SKM-1 treated with dmso at 0.1 percent for 144 hours (cell line): Measurements from ENCODE around the gene ARL3.
"Not testable (repeated sequence)": the region's sequence is repeated elsewhere in the genome, so short reads cannot be mapped to it uniquely, and the experiment has no call there.

Source experiments
- DNase-seq: peaks from one replicate; lab custom pipeline; 2025; ENCODE audit not compliant: unreplicated experiment; lab: John Stamatoyannopoulos, UW

ARL3 gene

DNA sequence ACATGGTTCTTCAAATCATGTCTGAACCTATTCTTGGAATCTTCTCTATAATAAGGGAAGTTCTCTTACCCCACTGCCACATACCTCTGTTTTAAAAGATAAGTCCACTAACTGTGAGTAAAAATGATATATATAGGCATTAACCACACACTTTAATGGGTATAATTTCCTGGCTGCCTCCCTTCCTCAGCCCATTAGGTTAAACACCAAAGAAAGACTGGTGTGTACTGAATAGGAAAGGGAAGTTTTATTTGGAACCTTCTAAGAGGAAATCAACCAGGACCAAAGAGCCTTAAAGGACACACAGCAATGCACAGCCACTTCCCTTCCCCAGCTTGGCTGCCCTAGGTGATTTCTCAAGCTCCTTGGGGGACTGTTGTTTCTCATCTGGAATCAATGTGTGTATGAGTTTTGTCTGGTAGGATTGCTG, 24.5 kb upstream of the ARL3 start:
- DNase-seq: peak; percentile 90

DNA sequence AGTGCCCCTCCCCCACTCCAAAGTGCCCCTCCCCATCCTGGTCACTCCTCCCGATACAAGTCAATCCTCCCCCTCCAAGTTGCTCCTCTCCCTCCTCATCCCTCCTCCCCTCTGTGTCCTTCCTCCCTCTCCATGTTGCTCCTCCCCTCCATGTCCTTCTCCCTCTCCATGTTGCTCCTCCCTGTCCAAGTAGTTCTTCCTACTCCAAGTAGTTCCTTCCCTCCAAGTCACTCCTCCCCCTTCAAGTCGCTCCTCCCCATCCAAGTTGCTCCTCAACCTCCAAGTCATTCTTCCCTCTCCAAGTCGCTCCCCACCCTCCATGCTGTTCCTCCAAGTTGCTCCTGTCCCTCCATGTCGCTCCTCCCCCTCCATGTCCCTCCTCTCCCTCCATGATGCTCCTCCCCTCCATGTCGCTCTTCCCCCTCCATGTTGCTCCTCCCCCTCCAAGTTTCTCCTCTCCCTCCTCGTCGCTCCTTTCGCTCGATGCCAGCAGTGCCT, 20.9 kb upstream of the ARL3 start:
- no peak for DNase-seq

DNA sequence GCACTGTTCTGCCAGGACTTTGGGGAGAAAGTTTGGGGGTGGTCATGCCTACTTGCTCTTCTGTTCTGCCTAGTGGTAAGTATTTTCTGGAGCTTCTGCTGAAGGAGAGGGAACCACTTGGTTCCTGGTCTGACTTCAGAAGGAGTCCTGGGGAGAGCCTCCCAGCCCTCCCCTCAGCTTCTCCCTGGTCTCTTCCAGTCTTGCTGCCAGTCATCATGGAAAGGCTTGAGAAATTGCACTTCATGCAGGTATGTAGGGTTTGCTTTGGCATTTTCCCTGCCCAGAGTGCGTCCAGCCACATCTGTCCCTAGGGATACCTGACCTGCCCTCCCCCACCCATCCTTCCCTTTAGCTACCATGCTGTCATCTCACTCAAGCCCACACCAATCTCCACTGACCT, 18.5 kb upstream of the ARL3 start:
- DNase-seq: no peak

DNA sequence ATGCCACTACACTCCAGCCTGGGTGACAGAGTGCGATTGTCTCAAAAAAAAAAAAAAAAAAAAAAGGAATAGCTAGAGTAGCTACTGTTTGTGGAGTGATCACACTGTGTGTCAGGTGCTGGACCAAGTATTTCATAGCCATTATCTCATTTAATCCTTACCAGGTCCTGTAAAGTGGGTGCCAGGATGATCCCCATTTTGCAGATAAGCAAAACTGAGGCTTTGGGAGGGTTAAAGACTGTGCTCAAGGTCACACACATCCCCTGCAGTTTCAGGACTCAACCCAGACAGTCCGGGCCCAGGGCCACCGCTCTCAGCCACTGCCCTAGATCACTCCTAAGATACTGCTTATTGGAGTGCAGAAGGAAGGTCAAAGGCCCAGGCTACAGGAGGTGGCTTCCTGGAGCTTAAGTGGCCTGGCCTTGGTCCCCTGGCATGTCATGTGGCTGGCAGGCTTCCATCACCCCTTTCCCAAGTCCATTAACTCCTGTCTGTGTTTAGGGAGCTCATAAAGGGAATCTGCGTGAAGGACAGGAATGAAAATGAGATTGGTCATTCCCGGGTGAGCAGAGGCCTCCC, 17.1 kb upstream of the ARL3 start:
- no peak for DNase-seq

DNA sequence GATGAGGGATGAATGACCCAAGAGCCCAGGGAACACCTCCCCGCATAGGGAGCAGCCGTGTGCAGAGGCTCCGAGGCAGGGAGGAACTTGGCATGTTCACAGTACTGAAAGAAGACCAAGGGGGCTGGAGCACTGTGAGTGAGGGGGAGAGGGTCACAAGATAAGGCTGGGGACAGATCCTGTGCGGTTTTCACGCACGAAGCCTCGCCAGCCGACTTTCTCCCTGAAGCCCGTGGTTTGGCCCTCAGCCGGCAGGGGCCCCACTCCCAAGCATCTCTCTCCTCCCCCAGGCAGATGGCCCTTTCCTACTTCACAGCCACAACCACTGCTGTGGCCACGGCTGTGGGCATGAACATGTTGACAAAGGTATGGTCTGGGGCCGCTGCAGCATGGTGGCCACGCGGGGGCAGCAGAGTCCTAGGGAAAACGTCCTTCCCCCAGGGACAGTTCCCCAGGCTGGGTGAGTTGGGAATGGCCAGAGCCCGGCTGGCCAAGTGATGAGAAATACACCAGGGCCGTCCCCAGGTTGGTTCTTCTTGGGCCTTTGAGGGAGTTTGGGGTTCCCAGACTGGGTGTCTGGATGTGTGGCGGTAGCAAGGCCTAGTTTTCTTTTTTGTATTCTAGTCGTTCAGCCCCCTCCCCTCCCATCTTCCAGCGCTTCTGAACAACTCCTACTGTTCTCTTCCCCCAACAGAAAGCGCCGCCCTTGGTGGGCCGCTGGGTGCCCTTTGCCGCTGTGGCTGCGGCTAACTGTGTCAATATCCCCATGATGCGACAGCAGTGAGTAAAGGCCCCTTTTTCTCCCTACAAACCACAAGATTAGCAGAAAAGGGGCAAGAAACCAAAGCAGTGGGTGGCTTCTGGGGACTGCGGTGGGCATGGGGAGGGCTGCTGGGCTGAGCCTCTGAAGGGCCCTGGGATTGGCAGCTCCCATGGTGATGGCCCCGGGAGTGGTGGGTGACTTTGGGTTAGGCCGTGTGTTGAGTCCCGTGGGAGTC, 15.1 kb upstream of the ARL3 start:
- peak; percentile 68 for DNase-seq

DNA sequence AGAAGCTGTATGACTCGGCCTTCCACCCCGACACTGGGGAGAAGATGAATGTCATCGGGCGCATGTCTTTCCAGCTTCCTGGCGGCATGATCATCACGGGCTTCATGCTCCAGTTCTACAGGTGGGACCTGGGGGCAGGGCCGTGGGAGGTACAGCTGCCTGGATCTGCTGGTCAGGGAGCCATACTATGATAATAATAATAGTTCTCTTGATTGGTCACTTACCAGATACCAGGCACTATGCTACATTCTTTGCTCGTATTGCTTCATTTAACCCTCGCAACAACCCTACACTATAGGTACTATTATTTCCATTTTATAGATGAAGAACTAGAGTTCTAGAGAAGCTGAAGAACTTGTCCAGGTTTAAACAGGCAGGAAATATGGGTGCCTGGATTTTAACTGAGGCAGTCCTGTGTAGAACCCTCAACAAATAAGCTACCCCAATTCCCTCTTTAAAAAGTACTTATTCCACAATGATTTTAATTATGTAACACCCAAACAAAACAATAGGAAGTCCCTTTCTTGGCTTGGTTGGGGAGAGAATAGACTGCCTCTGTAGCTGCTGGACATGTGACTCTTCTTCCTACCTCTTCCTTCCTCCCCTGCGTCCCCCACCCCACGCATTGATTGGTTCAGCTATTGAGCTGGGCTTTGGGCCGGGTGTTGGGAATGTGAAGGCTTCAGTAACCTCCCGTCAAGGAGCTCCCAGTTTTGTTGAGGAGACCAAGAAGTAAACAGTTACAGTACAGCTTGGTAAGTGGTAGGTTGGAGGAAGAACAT, 13.0 kb upstream of the ARL3 start:
- DNase-seq: no peak

DNA sequence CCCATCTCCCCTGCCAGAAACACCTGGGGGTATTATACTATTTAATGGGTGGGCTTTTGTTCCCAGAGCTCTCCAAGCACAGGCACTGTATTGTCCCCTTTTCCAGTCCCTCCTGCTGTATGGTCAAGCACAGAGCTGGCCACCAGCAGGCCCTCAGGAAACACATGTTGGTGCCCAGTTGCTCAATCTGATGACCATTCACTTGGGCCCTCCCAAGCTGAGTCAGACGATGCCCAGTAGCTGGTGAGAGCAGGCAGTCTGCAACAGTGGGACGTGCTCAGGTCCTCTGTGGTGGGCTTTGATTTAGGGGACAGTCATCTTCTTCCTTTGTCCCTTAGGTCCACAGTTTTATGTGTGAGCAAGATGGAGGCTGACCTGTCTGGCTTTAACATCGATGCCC, 12.1 kb upstream of the ARL3 start:
- no peak for DNase-seq

DNA sequence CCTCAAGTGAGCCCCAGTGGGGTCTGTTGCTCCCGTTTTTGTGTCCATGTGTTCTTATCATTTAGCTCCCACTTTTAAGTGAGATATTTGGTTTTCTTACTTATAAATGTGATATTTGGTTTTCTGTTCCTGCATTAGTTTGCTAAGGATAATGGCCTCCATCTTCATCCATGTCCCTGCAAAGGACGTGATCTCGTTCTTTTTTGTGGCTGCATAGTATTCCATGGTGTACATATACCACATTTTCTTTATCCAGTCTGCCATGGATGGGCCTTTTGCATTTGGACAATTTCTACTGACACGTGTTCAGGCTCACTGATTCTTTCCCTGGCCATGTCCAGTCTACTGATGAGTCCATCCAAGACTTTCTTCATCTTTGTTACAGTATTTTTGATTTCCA, 9.8 kb upstream of the ARL3 start:
- DNase-seq: no peak

DNA sequence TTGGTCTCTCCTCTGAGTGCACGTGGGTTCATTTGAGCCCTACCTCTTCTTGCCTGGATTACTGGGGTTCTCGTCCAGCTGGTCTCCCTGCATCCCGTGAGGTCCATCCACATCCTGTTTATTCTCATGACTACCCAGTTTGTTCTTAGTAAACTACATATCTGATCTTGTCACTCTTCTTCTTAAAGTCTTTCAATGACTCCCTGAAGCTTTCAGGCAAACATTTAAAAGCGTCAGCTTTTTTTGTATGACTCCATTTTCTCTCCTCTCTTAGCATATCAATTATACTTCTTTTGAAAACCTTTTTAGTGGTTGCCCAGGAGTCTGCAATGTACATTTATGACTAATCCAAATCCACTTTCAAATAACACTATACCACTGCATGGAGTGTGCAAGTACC, 7.8 kb upstream of the ARL3 start:
- DNase-seq: no peak

DNA sequence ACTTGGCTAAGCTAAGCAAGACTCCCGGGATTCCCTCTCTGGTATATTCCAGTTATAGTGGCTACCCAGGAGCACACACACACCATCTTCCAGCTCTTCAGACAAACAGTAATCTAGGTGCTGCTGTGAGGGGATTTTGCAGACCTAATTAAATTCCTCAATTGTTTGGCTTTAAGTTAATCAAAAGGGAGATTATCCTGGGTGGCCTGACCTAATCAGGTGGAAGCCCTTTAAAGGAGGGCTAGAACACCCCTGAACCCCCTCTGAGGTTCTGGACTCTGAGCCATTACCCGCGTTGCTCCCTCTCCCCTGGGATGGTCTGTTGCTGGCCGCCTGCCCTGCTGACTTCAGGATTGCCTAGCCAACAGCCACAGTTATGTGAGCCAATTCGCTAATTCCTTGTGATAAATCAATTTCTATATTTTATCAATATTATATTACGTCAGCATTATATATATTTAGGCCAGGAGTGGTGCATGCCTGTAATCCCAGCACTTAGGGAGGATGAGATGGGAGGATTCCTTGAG, 6.6 kb upstream of the ARL3 start:
- DNase-seq: no peak

DNA sequence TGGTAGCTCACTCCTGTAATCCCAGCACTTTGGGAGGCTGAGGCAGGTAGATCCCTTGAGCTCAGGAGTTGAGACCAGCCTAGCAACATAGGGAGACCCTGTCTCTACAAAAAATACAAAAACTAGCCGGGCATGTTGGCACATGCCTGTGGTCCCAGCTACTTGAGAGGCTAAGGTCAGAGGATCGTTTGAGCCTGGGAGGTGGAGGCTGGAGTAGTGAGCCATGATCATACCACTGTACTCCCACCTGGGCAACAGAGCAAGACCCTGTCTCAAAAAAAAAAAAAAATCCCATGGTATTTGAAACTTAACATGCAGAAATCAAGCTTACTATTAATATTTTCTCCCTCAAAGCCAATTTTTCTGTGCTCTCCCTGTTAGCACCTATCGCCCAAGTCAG, 6.1 kb upstream of the ARL3 start:
- DNase-seq: no peak

DNA sequence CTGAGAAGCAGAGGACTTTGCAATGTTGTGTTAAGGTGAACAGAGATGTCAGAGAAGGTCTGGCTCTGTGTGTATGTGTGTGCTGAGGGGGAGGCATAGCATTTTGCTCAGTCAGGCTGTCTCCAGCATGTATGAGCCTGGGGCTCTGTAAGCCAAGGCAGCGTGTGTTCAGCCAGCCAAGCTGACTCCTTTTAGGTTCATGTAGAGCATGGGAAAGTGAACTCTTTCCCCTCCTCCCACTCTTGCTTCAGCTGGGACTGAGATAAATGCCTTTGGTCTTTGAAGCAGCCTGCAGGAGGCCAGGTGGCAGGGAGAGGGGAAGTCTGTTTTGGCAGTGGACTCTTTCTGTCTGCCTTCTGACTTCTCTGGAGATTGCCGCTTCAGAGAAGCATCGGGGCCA, 4.0 kb upstream of the ARL3 start:
- no peak for DNase-seq

DNA sequence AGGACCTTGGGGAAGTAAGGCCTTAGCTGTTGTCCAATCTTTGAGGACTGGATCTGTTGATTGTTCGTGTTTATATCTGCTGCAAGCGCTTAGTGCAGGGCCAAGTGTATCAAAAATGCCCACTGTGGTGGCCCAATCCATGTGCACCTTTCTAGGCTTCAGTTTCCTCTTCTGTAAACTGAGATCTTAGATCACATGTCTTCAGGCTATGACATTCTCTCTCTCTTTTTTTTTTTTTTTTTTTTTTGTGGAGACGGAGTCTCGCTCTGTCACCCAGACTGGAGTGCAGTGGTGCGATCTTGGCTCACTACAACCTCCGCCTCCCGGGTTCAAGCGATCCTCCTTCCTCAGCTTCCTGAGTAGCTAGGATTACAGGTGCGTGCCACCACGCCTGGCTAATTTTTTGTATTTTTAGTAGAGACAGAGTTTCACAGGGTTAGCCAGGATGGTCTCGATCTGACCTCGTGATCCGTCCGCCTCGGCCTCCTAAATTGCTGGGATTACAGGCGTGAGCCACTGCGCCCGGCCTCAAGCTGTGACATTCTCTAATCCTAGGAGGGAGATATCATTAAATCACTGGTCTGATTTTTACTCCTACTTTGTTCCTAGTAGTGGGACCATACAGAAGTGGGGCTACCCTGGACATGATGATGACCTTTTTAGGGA, 2.8 kb upstream of the ARL3 start:
- DNase-seq: not testable (repeated sequence)

DNA sequence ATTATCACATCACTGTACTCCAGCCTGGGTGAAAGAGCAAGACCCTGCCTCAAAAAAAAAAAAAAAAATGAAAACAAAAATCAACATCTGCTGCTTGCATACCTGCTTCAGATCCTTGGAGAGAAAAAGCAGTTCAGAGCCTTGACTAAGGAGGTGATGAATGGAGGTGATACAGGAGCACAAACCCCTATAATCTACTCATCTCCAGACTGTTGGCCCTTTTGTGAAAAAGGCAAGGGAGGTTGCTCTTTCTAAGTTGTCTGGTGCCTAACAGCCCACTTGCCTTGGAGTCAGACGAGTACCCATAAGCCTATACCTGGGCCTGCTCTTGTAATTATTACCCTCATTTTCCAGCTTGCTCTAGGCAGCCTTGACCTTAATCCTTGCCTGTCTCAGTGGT, 1.7 kb upstream of the ARL3 start:
- DNase-seq: no peak

DNA sequence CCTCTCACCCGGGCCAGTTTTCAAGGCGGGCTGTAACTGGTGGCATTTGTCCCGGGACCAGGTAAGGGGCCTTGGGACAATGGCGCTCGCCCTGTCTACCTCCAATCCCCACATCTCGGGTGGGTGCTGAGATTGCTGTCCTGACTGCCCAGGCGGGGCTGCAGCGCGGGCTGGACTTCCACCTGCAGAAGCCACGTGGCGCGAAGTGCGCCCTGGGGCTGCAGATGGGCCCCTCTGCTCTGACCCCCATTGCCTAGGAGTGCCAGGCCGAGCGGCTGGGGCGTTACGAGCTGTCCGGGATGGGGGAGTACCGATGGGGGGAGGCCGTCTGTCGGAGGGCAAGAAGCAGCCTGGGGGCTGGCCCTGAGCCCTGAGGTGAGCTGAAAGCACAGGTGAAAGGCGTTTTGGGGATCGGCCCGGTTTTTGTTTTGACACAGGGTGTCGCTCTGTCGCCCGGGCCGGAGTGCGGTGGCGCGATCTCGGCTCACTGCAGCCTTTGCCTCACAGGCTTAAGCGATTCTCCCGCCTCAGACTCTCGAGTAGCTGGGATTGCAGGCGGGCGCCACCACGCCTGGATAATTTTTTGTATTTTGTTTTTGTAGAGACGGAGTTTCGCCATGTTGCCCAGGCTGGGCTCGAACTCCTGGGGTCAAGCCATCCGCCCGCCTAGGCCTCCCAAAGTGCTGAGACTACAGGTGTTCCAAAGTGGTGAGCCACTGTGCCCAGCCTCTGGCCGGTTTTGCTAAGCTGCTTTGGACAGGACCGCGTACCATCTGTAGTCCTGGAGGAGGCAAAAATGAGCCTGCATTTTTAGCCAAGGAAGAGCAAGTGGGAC, 641 bp upstream of the ARL3 start, which contains the start of gene SFXN2:
TSS of gene SFXN2 (plus strand) at position 16 of the 835 bp plus-strand sequence. CDS start 12,001 bp downstream, outside the sequence.
- peak; percentile 78 for DNase-seq

DNA sequence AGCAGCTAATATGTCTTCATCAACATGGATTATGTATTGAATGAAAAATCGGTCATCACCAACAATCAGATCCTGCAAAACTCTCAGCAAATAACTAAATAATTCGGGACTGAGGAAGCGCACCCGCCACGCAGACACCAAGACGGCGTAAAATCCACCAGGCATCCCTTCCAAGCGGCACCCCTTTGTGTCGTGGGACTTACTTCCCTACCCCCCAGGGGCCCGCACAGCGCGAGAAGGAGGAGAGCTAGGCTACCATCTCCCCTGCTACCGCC, 721 bp downstream of the ARL3 start:
- no peak for DNase-seq

DNA sequence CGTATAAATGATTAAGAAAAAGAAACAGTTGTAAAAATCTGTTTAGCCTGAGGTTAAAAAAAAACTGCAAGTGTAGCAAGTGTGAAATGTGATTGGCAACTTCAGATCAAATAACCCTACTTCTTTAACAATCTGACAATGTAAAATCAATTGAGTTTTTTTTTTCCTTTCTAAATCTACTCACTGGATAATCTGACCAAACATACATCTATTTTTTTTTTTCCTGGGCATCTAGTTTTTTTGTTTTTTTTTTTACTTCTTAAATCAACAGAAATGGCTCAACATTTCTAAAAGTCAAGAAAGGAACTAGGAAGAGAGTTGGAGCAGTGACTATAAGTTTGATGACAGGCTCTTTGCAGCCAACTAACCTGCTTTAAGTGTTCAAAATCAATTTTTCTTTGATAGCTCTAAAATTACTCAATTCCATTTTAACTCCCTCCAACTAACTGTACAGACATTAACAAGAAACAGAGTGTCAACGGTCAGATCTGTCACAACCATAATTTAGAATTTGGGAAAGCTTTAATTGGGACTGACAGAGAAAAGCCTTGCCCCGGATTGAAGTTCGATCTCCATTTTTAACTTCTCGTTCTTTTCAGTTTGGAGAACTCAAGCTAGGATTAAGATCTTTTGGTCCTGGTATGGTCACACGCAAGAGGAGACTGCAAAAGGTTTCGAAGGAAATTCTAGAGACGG, 1.2 kb downstream of the ARL3 start:
- DNase-seq: no peak

DNA sequence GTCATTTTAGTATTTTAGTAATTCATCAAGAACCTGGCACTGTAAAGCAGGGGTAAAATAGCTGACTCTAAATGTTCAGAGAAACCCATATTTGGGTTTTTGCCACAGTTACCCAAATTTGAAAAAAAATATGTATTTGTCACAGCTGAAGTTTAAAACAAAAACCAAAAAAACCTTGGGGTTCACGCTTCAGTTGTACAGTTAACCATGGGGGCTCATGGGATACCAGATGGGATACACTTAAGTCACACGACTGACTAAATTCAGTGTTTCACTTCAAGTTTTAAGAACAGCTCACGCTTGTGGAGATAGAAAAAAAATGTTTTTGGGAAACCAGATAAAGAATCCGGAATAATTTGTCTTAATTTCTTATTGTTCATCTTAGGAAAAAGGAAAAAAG, 2.1 kb downstream of the ARL3 start:
- no peak for DNase-seq

DNA sequence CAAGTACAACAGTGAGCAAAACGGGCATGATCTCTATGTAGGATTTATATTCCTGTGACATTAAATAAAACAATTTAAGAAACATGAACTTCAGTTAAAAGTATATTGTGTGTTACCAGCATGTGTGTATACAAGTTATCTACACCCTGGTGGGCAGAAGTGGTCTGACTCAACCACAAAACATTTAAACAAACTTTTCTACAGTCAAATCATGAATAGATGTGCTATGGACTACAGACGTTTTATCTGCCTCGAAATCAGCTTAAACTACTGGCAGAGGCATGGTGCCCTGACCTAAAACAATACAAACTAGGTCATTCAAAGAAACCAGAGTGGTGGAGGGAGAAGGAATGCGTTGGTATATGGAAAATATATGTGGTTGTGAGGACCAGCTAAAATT, 3.6 kb downstream of the ARL3 start:
- DNase-seq: no peak
